Heart left ventricle (tissue), 13 donors: Measurements from ENCODE around the gene OBI1.

ENCODE experiments used
- CTCF ChIP-seq, 12 donors: fragments of 200-600 bp; sonication (generic) in 4 of 12; IDR thresholded peaks; one replicate each; pipeline versions ENCODE4 v1.5.0 to v1.8.0; 2018 to 2022; ENCODE audit warnings: antibody characterized with exemption in 12 of 12, mild to moderate bottlenecking in 5 of 12
- POLR2A ChIP-seq, 2 donors: fragments of 450-650 bp; IDR thresholded peaks; one replicate each; pipeline ENCODE4 v1.6.1; 2017; ENCODE audit warnings: antibody characterized with exemption in 2 of 2, mild to moderate bottlenecking in 2 of 2, moderate library complexity in 2 of 2
- donor health status: ischemic (EF 13 %, LVEDD 7.1; RV severe dilation, severe dysfunction).
- donor health status: DM: no; HTN: yes; CAD: no.
- donor health status: DM: no; HTN: no; CAD: no.
- donor health status: ischemic (EF 25% LVEDD 6.9; RV normal size, moderate dysfunction).
- donor health status: ischemic (EF 25% LVEDD 5.7; RV mildly dilated, moderate dysfunction).
- donor health status: ischemic (EF 35%, LVEDD 5.7; RV mildly dilated, moderate dysfunction).
- donor health status: nonischemic (EF 11% LVEDD 7.7; RV severe dilation, severe dysfunction).
- donor health status: DM: yes; HTN: yes; CAD: no.
- donor health status: PGD.
- donor health status: ischemic (EF 29% LVEDD 5.4; RV normal size, mild dysfunction).
- donor health status: nonischemic (EF 23%, LVEDD 6.1; RV moderate dilation, normal function).

- TF ChIP-seq CTCF (IDR thresholded peaks at IDR 0.05) (no peak), POLR2A (IDR thresholded peaks at IDR 0.05) (no peak)
These were observed 64.4 kb downstream of the OBI1 start for GRCh38 chr13:78594456-78594975.
